ENCODE measurements around the gene HEATR5B. TPM values are rescaled to one million over a fixed set of nuclear protein-coding genes. Genes with fewer than 3 reads are reported as not detected.

Gene HEATR5B
- total RNA-seq, 1 experiment from 2014 or later: 13.1 TPM

DNA sequence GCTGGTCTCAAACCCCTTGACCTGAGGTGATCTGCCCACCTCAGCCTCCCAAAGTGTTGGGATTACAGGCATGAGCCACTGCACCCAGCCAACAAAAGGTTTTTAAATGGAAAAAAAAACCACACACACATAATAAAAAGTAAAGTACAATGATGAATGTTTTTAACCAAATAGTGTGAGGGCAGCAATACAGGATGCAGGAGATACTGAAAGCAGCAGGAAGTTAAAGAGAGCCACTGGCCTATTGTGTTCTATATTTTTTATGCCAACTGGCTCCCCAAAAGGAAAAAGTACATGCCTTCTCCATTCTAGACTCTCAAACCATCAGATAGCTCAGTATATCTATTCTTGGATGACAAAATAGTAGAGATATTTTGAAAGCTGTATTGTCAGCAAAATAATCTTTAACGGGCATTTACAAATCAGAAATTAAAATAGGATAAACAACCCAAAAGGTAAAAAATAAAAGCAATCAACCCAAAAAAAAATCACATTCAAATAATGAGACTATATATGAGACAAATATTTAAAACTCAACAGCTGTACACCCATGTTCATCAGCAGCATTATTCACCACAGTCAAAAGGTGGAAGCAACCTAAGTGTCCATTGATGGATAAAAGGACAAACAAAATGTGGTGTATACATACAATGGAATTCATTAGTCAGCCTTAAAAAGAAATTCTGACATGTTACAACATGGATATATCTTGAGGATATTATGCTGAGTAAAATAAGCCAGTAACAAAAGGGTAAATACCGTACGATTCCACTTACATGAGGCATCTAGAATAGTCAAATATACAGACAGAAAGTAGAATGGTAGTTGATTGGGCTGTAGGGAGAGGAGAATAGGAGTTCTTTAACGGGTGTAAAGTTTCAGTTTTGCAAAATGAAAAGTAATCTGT lies 26.4 kb upstream of the HEATR5B start:
- no TSS peak for BruUV-seq (replicated peaks)
- TF ChIP-seq, protein P1, sequence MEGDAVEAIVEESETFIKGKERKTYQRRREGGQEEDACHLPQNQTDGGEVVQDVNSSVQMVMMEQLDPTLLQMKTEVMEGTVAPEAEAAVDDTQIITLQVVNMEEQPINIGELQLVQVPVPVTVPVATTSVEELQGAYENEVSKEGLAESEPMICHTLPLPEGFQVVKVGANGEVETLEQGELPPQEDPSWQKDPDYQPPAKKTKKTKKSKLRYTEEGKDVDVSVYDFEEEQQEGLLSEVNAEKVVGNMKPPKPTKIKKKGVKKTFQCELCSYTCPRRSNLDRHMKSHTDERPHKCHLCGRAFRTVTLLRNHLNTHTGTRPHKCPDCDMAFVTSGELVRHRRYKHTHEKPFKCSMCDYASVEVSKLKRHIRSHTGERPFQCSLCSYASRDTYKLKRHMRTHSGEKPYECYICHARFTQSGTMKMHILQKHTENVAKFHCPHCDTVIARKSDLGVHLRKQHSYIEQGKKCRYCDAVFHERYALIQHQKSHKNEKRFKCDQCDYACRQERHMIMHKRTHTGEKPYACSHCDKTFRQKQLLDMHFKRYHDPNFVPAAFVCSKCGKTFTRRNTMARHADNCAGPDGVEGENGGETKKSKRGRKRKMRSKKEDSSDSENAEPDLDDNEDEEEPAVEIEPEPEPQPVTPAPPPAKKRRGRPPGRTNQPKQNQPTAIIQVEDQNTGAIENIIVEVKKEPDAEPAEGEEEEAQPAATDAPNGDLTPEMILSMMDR (conservative IDR thresholded peaks at IDR 0.05; ENCODE audit: low read depth, low read length): no peak
- no peak for TF ChIP-seq EZH2 (IDR thresholded peaks at IDR 0.05; ENCODE audit: borderline replicate concordance, low read depth, low read length, poor library complexity, severe bottlenecking)
- H3K27me3 ChIP-seq (replicated peaks; ENCODE audit: insufficient read depth, low read depth, low read length, poor library complexity): no peaks in the 10 kb centered on the region
- ChIA-PET CTCF (no interaction called here), POLR2A (ENCODE audit: low non-redundant PET) (no interaction called here)
- no peaks in the 10 kb centered on the region for H3K4me1 ChIP-seq (ENCODE audit: insufficient read depth, low read length, poor library complexity, severe bottlenecking)
- no peak overlapping the region for H3K4me3 ChIP-seq (ENCODE audit: low read depth, low read length, poor library complexity, severe bottlenecking)
- peaks cover 18% of the 10 kb centered on the region for H3K36me3 ChIP-seq (ENCODE audit: insufficient read depth, low read length, poor library complexity, severe bottlenecking)
- H3K9me3 ChIP-seq (ENCODE audit: low read depth, low read length, poor library complexity, severe bottlenecking): no peaks in the 10 kb centered on the region
- no peak overlapping the region for H3K27ac ChIP-seq (ENCODE audit: low read depth, low read length, poor library complexity, severe bottlenecking)
- DNase-seq (ENCODE audit: low spot score): no peak
- intact Hi-C loops (cut with micrococcal nuclease; ENCODE audit: unreplicated experiment): no loop called here

DNA sequence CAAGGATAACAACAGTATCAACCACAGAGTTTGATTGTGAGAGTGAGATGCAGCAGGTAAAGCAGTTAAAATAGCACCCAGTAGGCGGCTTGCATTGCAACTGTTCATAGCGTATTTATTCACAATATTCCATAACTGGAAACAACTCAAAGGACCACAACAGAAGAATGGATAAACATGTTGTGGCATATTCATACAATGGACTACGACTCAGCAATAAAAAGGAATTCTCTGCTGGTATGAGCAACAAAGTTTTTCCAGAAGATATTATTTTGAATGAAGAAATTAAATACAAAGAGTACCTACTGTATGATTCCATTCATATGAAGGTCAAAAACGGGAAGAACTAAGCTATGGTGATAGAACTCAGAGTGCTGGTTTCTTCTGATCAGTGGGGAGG lies 25.4 kb upstream of the HEATR5B start:
- CTCF ChIA-PET: no interaction called here
- DNase-seq (ENCODE audit: low spot score): no peak
- POLR2A ChIA-PET (ENCODE audit: low non-redundant PET): no interaction called here

DNA sequence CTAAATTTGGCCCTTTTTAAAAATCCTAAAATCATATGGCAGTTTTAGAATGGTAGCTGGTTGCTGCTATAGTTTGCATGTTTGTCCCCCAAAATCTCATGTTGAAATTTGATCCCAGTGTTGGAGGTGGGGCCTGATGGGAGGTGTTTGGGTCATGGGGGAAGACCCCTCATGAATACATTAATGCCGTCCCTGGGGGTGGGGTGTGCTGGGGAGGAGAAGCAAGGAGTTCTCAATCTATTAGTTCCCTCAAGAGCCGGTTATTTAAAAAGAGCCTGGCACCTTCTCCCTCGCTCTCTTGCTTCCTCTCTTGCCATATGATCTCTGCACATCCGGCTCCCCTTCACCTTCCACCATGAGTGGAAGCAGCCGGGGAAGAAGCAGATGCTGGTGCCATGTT lies 21.0 kb upstream of the HEATR5B start:
- CTCF ChIA-PET: no interaction called here
- DNase-seq (ENCODE audit: low spot score): no peak
- POLR2A ChIA-PET (ENCODE audit: low non-redundant PET): no interaction called here
- Histone ChIP-seq H3K27ac (ENCODE audit: low read depth, low read length, poor library complexity, severe bottlenecking) (no peak overlapping the region), H3K4me1 (ENCODE audit: insufficient read depth, low read length, poor library complexity, severe bottlenecking) (no peaks in the 10 kb centered on the region), H3K36me3 (ENCODE audit: insufficient read depth, low read length, poor library complexity, severe bottlenecking) (peaks cover 14% of the 10 kb centered on the region), H3K27me3 (replicated peaks; ENCODE audit: insufficient read depth, low read depth, low read length, poor library complexity) (no peaks in the 10 kb centered on the region), H3K9me3 (ENCODE audit: low read depth, low read length, poor library complexity, severe bottlenecking) (no peaks in the 10 kb centered on the region), H3K4me3 (ENCODE audit: low read depth, low read length, poor library complexity, severe bottlenecking) (no peak overlapping the region)
- no TSS peak for BruUV-seq (replicated peaks)
- intact Hi-C loops (cut with micrococcal nuclease; ENCODE audit: unreplicated experiment): no loop called here
- TF ChIP-seq, protein P1 (conservative IDR thresholded peaks at IDR 0.05; ENCODE audit: low read depth, low read length): no peak
- TF ChIP-seq EZH2 (IDR thresholded peaks at IDR 0.05; ENCODE audit: borderline replicate concordance, low read depth, low read length, poor library complexity, severe bottlenecking): no peak

More for the DNA sequence above, 25.4 kb upstream of the HEATR5B start:
- Histone ChIP-seq H3K4me1 (ENCODE audit: insufficient read depth, low read length, poor library complexity, severe bottlenecking) (no peaks in the 10 kb centered on the region), H3K9me3 (ENCODE audit: low read depth, low read length, poor library complexity, severe bottlenecking) (no peaks in the 10 kb centered on the region), H3K27ac (ENCODE audit: low read depth, low read length, poor library complexity, severe bottlenecking) (no peak overlapping the region), H3K4me3 (ENCODE audit: low read depth, low read length, poor library complexity, severe bottlenecking) (no peak overlapping the region), H3K27me3 (replicated peaks; ENCODE audit: insufficient read depth, low read depth, low read length, poor library complexity) (no peaks in the 10 kb centered on the region), H3K36me3 (ENCODE audit: insufficient read depth, low read length, poor library complexity, severe bottlenecking) (peaks cover 18% of the 10 kb centered on the region)
- no TSS peak for BruUV-seq (replicated peaks)
- intact Hi-C loops (cut with micrococcal nuclease; ENCODE audit: unreplicated experiment): no loop called here
- TF ChIP-seq, protein P1 (conservative IDR thresholded peaks at IDR 0.05; ENCODE audit: low read depth, low read length): no peak
- TF ChIP-seq EZH2 (IDR thresholded peaks at IDR 0.05; ENCODE audit: borderline replicate concordance, low read depth, low read length, poor library complexity, severe bottlenecking): no peak

All from A673 (cell line).